Astrocyte (in vitro differentiated cells and primary cell): Measurements from ENCODE around the gene SORBS2. TPM values are rescaled to one million over a fixed set of nuclear protein-coding genes. Genes with fewer than 3 reads are reported as not detected.

Experiments
- DNase-seq: peaks from one replicate; pipeline ENCODE4 v3.0.0-alpha.2; 2010; ENCODE audit warnings: low read depth
- FAIRE-seq: peaks from 2 replicates; lab custom pipeline; 2011; peaks lifted over from hg19 to GRCh38; lab: Jason Lieb, UNC
- H2AFZ ChIP-seq: 2 replicates; pipeline ENCODE4 v1.6.0; 2012; ENCODE audit warnings: low read depth, low read length, inconsistent platforms
- H3K27ac ChIP-seq: 2 replicates; pipeline ENCODE4 v1.5.1; 2011; ENCODE audit warnings: low read depth, low read length, inconsistent platforms
- H3K27me3 ChIP-seq: 2 replicates; pipeline ENCODE4 v1.6.0; 2011; ENCODE audit warnings: low read length, inconsistent platforms; ENCODE audit not compliant: insufficient read depth
- H3K36me3 ChIP-seq: 2 replicates; pipeline ENCODE4 v1.5.1; 2011; ENCODE audit warnings: low read length, inconsistent platforms; ENCODE audit not compliant: insufficient read depth
- H3K4me1 ChIP-seq: 2 replicates; pipeline ENCODE4 v1.5.1; 2011; ENCODE audit warnings: low read length, inconsistent platforms; ENCODE audit not compliant: insufficient read depth
- H3K4me2 ChIP-seq: 2 replicates; pipeline ENCODE4 v1.6.0; 2012; ENCODE audit warnings: low read length, inconsistent platforms
- H3K4me3 ChIP-seq: 2 replicates; pipeline ENCODE4 v1.5.1; 2011; ENCODE audit warnings: low read depth, mild to moderate bottlenecking, low read length, inconsistent platforms; ENCODE audit not compliant: insufficient read depth
- H3K79me2 ChIP-seq: 2 replicates; pipeline ENCODE4 v1.6.0; 2012; ENCODE audit warnings: mild to moderate bottlenecking, low read length, inconsistent platforms; ENCODE audit not compliant: insufficient read depth
- H3K9ac ChIP-seq: 2 replicates; pipeline ENCODE4 v1.6.0; 2012; ENCODE audit warnings: mild to moderate bottlenecking, low read length, inconsistent platforms
- H3K9me3 ChIP-seq: 2 replicates; pipeline ENCODE4 v1.5.1; 2012; ENCODE audit warnings: low read depth, mild to moderate bottlenecking, low read length, inconsistent platforms; ENCODE audit not compliant: insufficient read depth
- H4K20me1 ChIP-seq: 2 replicates; pipeline ENCODE4 v1.6.0; 2012; ENCODE audit warnings: low read length, inconsistent platforms; ENCODE audit not compliant: insufficient read depth
- H3K27ac Mint-ChIP-seq: one replicate; pipeline ENCODE4 v1.8.0; 2021; ENCODE audit warnings: mild to moderate bottlenecking, mixed read lengths; ENCODE audit not compliant: unreplicated experiment
- H3K27me3 Mint-ChIP-seq: one replicate; pipeline ENCODE4 v1.8.0; 2021; ENCODE audit warnings: low read depth, mixed read lengths; ENCODE audit not compliant: unreplicated experiment
- H3K36me3 Mint-ChIP-seq: one replicate; pipeline ENCODE4 v1.8.0; 2021; ENCODE audit warnings: low read depth, mixed read lengths; ENCODE audit not compliant: unreplicated experiment
- H3K4me1 Mint-ChIP-seq: one replicate; pipeline ENCODE4 v1.8.0; 2021; ENCODE audit warnings: low read depth, mixed read lengths; ENCODE audit not compliant: unreplicated experiment
- H3K4me3 Mint-ChIP-seq: one replicate; pipeline ENCODE4 v1.8.0; 2021; ENCODE audit warnings: mild to moderate bottlenecking, moderate library complexity, mixed read lengths; ENCODE audit not compliant: unreplicated experiment
- H3K9me3 Mint-ChIP-seq: one replicate; pipeline ENCODE4 v1.8.0; 2021; ENCODE audit warnings: mild to moderate bottlenecking, mixed read lengths; ENCODE audit not compliant: unreplicated experiment
- CTCF ChIP-seq: IDR thresholded peaks from 2 replicates; pipeline ENCODE4 v1.5.1; 2011; ENCODE audit warnings: low read depth, mild to moderate bottlenecking, inconsistent platforms, low read length, moderate library complexity; ENCODE audit not compliant: insufficient read depth
- EZH2 ChIP-seq: IDR thresholded peaks from 2 replicates; pipeline ENCODE4 v1.6.1; 2012; ENCODE audit warnings: mild to moderate bottlenecking, low read length, inconsistent platforms; ENCODE audit not compliant: insufficient read depth
- total RNA-seq: library from RNA; stranded (reverse); gene quantifications from 2 replicates; pipeline ENCODE4 v1.2.1, GENCODE V29; 2021

The SORBS2 gene
- total RNA-seq, 1 donor from 2014 or later: 97.4 TPM

GRCh38 chr4:185671496-185671895, 140.5 kb downstream of the SORBS2 start:
- DNase-seq (no peak), FAIRE-seq (no peak)
- H3K4me1 Mint-ChIP-seq: peaks cover 7% of the 10 kb centered on the region
- no peaks in the 10 kb centered on the region for H3K9me3 ChIP-seq
- H3K4me3 ChIP-seq: no peak overlapping the region
- no peak overlapping the region for H3K4me3 Mint-ChIP-seq
- no peaks in the 10 kb centered on the region for H4K20me1 ChIP-seq
- H3K4me2 ChIP-seq: no peak overlapping the region
- H3K36me3 ChIP-seq: no peaks in the 10 kb centered on the region
- no peak overlapping the region for H2AFZ ChIP-seq
- H3K27ac ChIP-seq: no peak overlapping the region
- H3K27me3 Mint-ChIP-seq: no peaks in the 10 kb centered on the region
- peaks cover 30% of the 10 kb centered on the region for H3K36me3 Mint-ChIP-seq
- no peaks in the 10 kb centered on the region for H3K27me3 ChIP-seq
- H3K27ac Mint-ChIP-seq: no peak overlapping the region
- TF ChIP-seq EZH2: no peak
- no peak for TF ChIP-seq CTCF
- H3K9me3 Mint-ChIP-seq: no peaks in the 10 kb centered on the region
- H3K4me1 ChIP-seq: no peaks in the 10 kb centered on the region
- H3K79me2 ChIP-seq: no peaks in the 10 kb centered on the region
- H3K9ac ChIP-seq: no peak overlapping the region

- no peaks in the 10 kb centered on the region for H3K9me3 Mint-ChIP-seq
- FAIRE-seq (no peak), DNase-seq (no peak)
- peaks cover 30% of the 10 kb centered on the region for H3K36me3 Mint-ChIP-seq
- Histone ChIP-seq H3K9ac (no peak overlapping the region), H3K27me3 (no peaks in the 10 kb centered on the region), H3K36me3 (no peaks in the 10 kb centered on the region), H3K4me2 (no peak overlapping the region), H3K4me3 (no peak overlapping the region), H3K79me2 (no peaks in the 10 kb centered on the region), H3K27ac (no peak overlapping the region), H3K4me1 (no peaks in the 10 kb centered on the region), H4K20me1 (no peaks in the 10 kb centered on the region), H3K9me3 (no peaks in the 10 kb centered on the region), H2AFZ (no peak overlapping the region)
- H3K4me1 Mint-ChIP-seq: peaks cover 7% of the 10 kb centered on the region
- no peak for TF ChIP-seq CTCF
- TF ChIP-seq EZH2: no peak
- H3K4me3 Mint-ChIP-seq: no peak overlapping the region
- H3K27me3 Mint-ChIP-seq: no peaks in the 10 kb centered on the region
- no peak overlapping the region for H3K27ac Mint-ChIP-seq
Observed at GRCh38 chr4:185671066-185671465, 140.9 kb downstream of the SORBS2 start.

GRCh38 chr4:185669288-185669687, 142.7 kb downstream of the SORBS2 start:
- no peaks in the 10 kb centered on the region for H3K27me3 Mint-ChIP-seq
- Histone ChIP-seq H2AFZ (no peak overlapping the region), H3K9me3 (no peaks in the 10 kb centered on the region), H4K20me1 (no peaks in the 10 kb centered on the region), H3K36me3 (no peaks in the 10 kb centered on the region), H3K9ac (no peak overlapping the region), H3K4me3 (no peak overlapping the region), H3K27ac (no peak overlapping the region), H3K4me2 (no peak overlapping the region), H3K27me3 (no peaks in the 10 kb centered on the region), H3K79me2 (no peaks in the 10 kb centered on the region), H3K4me1 (no peaks in the 10 kb centered on the region)
- H3K27ac Mint-ChIP-seq: no peak overlapping the region
- H3K4me1 Mint-ChIP-seq: peaks cover 6% of the 10 kb centered on the region
- no peak overlapping the region for H3K4me3 Mint-ChIP-seq
- DNase-seq (no peak), FAIRE-seq (no peak)
- H3K9me3 Mint-ChIP-seq: no peaks in the 10 kb centered on the region
- no peak for TF ChIP-seq EZH2
- TF ChIP-seq CTCF: no peak
- peaks cover 25% of the 10 kb centered on the region for H3K36me3 Mint-ChIP-seq
